Rectal smooth muscle tissue (tissue), 1 donor: Measurements from ENCODE around the gene DLX4.
A peak's percentile ranks its signal among the peaks of the same experiment; 100 is the strongest.

ENCODE experiments used
- H3K27ac ChIP-seq: one replicate; pipeline ENCODE4 v1.7.0; 2013; ENCODE audit warnings: low read depth, low read length, inconsistent platforms
- H3K27me3 ChIP-seq: one replicate; pipeline ENCODE4 v1.7.0; 2013; ENCODE audit warnings: low read length; ENCODE audit not compliant: control insufficient read depth, insufficient read depth
- H3K36me3 ChIP-seq: one replicate; pipeline ENCODE4 v1.7.0; 2013; ENCODE audit warnings: low read length; ENCODE audit not compliant: control insufficient read depth, insufficient read depth
- H3K4me1 ChIP-seq: one replicate; pipeline ENCODE4 v1.7.0; 2013; ENCODE audit warnings: low read length; ENCODE audit not compliant: control insufficient read depth, insufficient read depth
- H3K4me3 ChIP-seq: one replicate; pipeline ENCODE4 v1.7.0; 2013; ENCODE audit warnings: low read length
- H3K9ac ChIP-seq: one replicate; pipeline ENCODE4 v1.7.0; 2013; ENCODE audit warnings: low read length

Gene DLX4

GRCh38 chr17:49952209-49952911 is 16.6 kb upstream of the DLX4 start:
- Histone ChIP-seq H3K4me1 (no peaks in the 10 kb centered on the region), H3K27ac (no peak overlapping the region)

GRCh38 chr17:49952912-49953497 is 16.0 kb upstream of the DLX4 start:
- Histone ChIP-seq H3K4me3 (no peak overlapping the region), H3K27ac (no peak overlapping the region), H3K9ac (no peak overlapping the region), H3K4me1 (no peaks in the 10 kb centered on the region), H3K27me3 (peaks cover 20% of the 10 kb centered on the region), H3K36me3 (no peaks in the 10 kb centered on the region)

More at GRCh38 chr17:49952209-49952911, 16.6 kb upstream of the DLX4 start:
- H3K9ac ChIP-seq: no peak overlapping the region
- H3K36me3 ChIP-seq: no peaks in the 10 kb centered on the region
- H3K4me3 ChIP-seq: no peak overlapping the region
- H3K27me3 ChIP-seq: peaks cover 20% of the 10 kb centered on the region

- no peak overlapping the region for H3K4me3 ChIP-seq
- H3K4me1 ChIP-seq: no peaks in the 10 kb centered on the region
- H3K36me3 ChIP-seq: no peaks in the 10 kb centered on the region
- no peak overlapping the region for H3K27ac ChIP-seq
- no peak overlapping the region for H3K9ac ChIP-seq
- H3K27me3 ChIP-seq: peaks cover 11% of the 10 kb centered on the region
Measured at GRCh38 chr17:49955157-49955556, 13.8 kb upstream of the DLX4 start.

DNA sequence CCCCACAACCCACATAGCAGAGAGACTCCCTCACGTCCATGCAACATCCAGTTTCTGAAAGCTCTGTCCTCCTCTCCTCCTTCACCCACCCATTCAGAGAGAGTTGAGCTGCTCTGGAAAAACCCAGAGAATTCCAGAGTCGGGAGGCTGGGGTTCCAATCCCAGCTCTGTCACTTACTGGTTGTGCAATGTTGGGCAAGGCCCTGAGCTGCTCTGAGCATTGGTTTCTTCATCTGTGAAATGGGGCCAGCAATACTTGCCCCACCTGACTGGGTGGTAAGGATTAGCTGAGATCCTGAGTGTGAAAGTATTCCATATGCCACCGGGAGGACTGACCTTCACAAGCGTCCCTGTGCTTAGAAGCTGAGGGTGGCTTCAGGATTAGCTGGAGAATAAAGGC is 12.2 kb upstream of the DLX4 start:
- no peak overlapping the region for H3K9ac ChIP-seq
- no peaks in the 10 kb centered on the region for H3K36me3 ChIP-seq
- H3K27ac ChIP-seq: no peak overlapping the region
- no peaks in the 10 kb centered on the region for H3K4me1 ChIP-seq
- H3K27me3 ChIP-seq: peaks cover 5% of the 10 kb centered on the region
- no peak overlapping the region for H3K4me3 ChIP-seq

DNA sequence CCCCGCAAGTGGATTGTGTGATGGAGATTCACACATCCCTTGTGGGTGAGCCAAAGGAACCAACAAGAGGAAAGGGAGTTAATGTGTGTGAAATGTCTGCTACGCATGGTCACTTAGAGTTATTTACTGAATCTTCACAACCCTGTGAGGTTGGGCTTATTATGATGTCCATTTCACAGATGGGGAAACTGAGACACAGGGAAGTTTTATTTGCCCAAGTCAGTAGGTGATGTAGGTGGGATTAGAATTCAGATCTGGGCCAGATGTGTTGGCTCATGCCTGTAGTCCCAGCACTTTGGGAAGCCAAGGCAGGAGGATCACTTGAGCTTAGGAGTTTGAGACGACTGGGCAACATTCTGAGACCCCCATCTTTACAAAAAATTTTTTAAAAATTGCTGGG is 11.6 kb upstream of the DLX4 start:
- no peaks in the 10 kb centered on the region for H3K36me3 ChIP-seq
- H3K27ac ChIP-seq: no peak overlapping the region
- H3K27me3 ChIP-seq: peaks cover 2% of the 10 kb centered on the region
- no peak overlapping the region for H3K4me3 ChIP-seq
- H3K9ac ChIP-seq: no peak overlapping the region
- H3K4me1 ChIP-seq: no peaks in the 10 kb centered on the region

DNA sequence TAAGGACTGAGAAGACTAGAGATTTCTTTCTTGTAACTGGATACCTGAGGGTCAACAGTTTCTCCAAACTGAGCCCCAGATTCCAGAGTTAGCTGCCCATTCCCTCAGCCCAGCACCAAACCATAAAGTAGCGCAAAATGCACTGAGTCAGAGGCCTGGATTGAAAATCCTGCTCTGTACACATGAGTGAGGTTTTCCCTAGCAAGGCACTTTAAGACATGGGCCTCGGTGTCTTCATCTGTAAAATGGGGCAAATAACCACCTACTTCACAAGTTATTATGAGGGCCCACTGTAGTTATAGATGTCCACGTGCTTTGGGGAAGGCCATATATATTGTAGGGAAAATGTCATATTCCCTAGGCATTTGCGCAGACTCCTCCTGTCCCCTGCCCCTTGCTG is 10.3 kb upstream of the DLX4 start:
- Histone ChIP-seq H3K9ac (no peak overlapping the region), H3K4me3 (no peak overlapping the region), H3K4me1 (no peaks in the 10 kb centered on the region), H3K36me3 (no peaks in the 10 kb centered on the region), H3K27me3 (peaks cover 15% of the 10 kb centered on the region), H3K27ac (no peak overlapping the region)

DNA sequence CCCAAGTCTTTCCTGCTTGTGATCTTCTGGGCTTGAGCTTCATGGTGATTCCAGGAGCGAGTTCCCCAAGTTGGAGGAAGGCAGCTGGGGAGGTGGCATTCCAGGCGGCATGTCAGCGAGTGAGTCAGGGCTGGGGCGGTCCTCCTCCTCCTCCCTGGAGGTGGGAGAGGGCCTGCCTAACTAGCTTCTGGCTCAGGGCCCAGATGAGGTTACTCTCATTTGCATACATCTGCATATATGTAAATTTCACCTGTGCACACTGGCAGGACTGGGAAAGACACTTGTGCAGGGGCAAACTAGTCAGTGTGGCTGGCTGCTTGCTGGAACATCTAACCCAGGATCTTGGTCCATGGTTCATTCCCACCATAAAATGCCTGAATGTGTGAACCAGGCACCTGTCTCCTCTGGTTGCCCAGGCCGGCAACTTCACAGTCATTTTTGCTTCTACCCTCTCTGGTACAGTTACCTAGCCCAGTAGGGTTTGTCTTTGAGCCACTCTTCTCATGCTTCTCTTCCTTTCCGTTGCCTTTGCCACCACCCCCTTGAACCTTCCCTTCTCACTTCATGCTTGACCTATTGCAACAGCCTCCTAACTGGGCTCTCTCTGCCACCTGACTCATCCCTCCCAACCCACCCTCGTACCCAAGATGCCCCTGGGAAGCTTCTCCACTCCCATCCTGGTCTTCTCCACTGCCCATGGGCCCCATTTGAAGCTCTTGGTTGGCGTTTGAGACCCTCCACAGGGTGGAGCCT is 9.6 kb upstream of the DLX4 start:
- no peaks in the 10 kb centered on the region for H3K4me1 ChIP-seq
- H3K36me3 ChIP-seq: no peaks in the 10 kb centered on the region
- no peak overlapping the region for H3K9ac ChIP-seq
- H3K27me3 ChIP-seq: peaks cover 20% of the 10 kb centered on the region
- H3K4me3 ChIP-seq: no peak overlapping the region
- H3K27ac ChIP-seq: no peak overlapping the region

- Histone ChIP-seq H3K4me1 (no peaks in the 10 kb centered on the region), H3K27ac (no peak overlapping the region), H3K36me3 (no peaks in the 10 kb centered on the region), H3K27me3 (peaks cover 39% of the 10 kb centered on the region), H3K4me3 (no peak overlapping the region), H3K9ac (no peak overlapping the region)
Measured at GRCh38 chr17:49962599-49963308, 6.2 kb upstream of the DLX4 start.

GRCh38 chr17:49963309-49963625 is 5.7 kb upstream of the DLX4 start:
- H3K9ac ChIP-seq: no peak overlapping the region
- peaks cover 43% of the 10 kb centered on the region for H3K27me3 ChIP-seq
- H3K4me1 ChIP-seq: no peaks in the 10 kb centered on the region
- no peaks in the 10 kb centered on the region for H3K36me3 ChIP-seq
- no peak overlapping the region for H3K27ac ChIP-seq
- H3K4me3 ChIP-seq: no peak overlapping the region

DNA sequence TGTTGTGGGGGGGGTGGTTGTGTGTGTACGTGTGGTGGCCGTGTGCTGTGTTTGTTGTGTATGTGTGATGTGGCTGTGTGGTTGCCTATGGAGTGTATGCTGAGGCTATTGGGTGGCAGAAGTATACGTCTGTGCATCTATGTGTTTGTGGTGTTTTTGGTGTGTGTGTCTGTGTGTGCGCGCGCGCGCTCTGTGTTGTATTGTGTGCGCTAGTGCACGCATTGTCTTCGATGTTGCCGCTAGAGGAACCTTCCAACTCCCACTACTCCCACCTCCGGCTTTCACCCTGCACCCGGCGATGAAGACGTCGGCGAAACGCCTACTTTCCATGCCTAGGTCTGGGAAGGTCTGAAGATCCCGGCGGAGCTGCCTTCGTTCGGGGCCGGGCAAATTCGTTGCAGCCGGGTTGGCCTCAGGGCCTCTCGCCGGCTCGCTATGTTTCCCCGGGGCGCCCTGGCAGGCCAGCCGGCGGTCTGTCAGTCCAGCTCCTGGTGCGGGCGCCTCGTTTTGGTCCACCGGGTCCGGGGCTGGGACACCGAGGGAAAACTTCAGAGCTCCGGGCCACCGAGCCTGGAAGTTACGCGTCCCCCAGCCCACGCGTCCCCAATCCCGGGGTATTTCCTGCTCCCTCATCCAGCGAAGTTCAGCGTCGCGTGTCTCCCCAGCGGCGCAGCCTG is 5.2 kb upstream of the DLX4 start:
- H3K9ac ChIP-seq: no peak overlapping the region
- H3K27me3 ChIP-seq: peaks cover 46% of the 10 kb centered on the region
- no peaks in the 10 kb centered on the region for H3K4me1 ChIP-seq
- no peak overlapping the region for H3K27ac ChIP-seq
- H3K4me3 ChIP-seq: peak overlapping the region; percentile 13
- no peaks in the 10 kb centered on the region for H3K36me3 ChIP-seq

- Histone ChIP-seq H3K4me1 (no peaks in the 10 kb centered on the region), H3K4me3 (peak overlapping the region; percentile 13), H3K36me3 (no peaks in the 10 kb centered on the region), H3K27me3 (peaks cover 50% of the 10 kb centered on the region), H3K27ac (no peak overlapping the region), H3K9ac (no peak overlapping the region)
Measured at GRCh38 chr17:49964303-49964768, 4.7 kb upstream of the DLX4 start.
